KMS-11 (cell line): ENCODE data around the gene GRHL1.

Experiments used
- H2AFZ ChIP-seq: fragments of 200-600 bp; sonication (generic); 2 replicates; pipeline ENCODE4 v1.6.1; 2016; ENCODE audit warnings: antibody characterized with exemption, mixed run types, low read depth
- H3K27ac ChIP-seq: fragments of 200-600 bp; sonication (generic); 2 replicates; pipeline ENCODE4 v1.6.1; 2016; ENCODE audit warnings: mild to moderate bottlenecking, mixed run types
- H3K27me3 ChIP-seq: fragments of 200-600 bp; sonication (generic); 2 replicates; pipeline ENCODE4 v1.6.1; 2017; ENCODE audit warnings: mild to moderate bottlenecking, low read depth, mixed run types, moderate library complexity; ENCODE audit not compliant: insufficient read depth
- H3K36me3 ChIP-seq: fragments of 200-600 bp; sonication (generic); 2 replicates; pipeline ENCODE4 v1.6.1; 2017; ENCODE audit warnings: mild to moderate bottlenecking, mixed run types; ENCODE audit not compliant: insufficient read depth
- H3K4me1 ChIP-seq: fragments of 200-600 bp; sonication (generic); 2 replicates; pipeline ENCODE4 v1.6.1; 2016; ENCODE audit warnings: mild to moderate bottlenecking, low read depth, mixed run types; ENCODE audit not compliant: poor library complexity, severe bottlenecking
- H3K4me2 ChIP-seq: fragments of 200-600 bp; sonication (generic); 2 replicates; pipeline ENCODE4 v1.7.0; 2016; ENCODE audit warnings: mild to moderate bottlenecking, mixed run types
- H3K4me3 ChIP-seq: fragments of 200-600 bp; sonication (generic); IDR thresholded peaks from 2 replicates; pipeline ENCODE4 v1.6.1; 2017; ENCODE audit warnings: low read depth, low read length, mixed read lengths; ENCODE audit not compliant: insufficient read depth
- H3K79me2 ChIP-seq: fragments of 200-600 bp; sonication (generic); 2 replicates; pipeline ENCODE4 v1.6.1; 2016; ENCODE audit warnings: low read depth, mixed run types; ENCODE audit not compliant: insufficient read depth
- H3K9ac ChIP-seq: fragments of 200-600 bp; sonication (generic); 2 replicates; pipeline ENCODE4 v1.6.1; 2016; ENCODE audit warnings: mild to moderate bottlenecking, mixed run types
- H4K20me1 ChIP-seq: fragments of 200-600 bp; sonication (generic); 2 replicates; pipeline ENCODE4 v1.6.1; 2016; ENCODE audit warnings: mild to moderate bottlenecking, mixed run types; ENCODE audit not compliant: insufficient read depth
- CTCF ChIP-seq: fragments of 200-600 bp; sonication (generic); conservative IDR thresholded peaks from 2 replicates; pipeline ENCODE4 v1.6.1; 2017; ENCODE audit warnings: low read depth, mild to moderate bottlenecking, antibody characterized with exemption, low read length, moderate library complexity, mixed read lengths

The GRHL1 gene

GRCh38 chr2:9966491-9967022 lies 15.1 kb downstream of the GRHL1 start:
- Histone ChIP-seq H2AFZ (no peak overlapping the region), H4K20me1 (no peaks in the 10 kb centered on the region), H3K4me1 (peaks cover 12% of the 10 kb centered on the region), H3K27me3 (no peaks in the 10 kb centered on the region), H3K79me2 (no peaks in the 10 kb centered on the region), H3K9ac (no peak overlapping the region), H3K27ac (no peak overlapping the region), H3K4me2 (no peak overlapping the region), H3K4me3 (no peak overlapping the region), H3K36me3 (0 out of 2 replicates have a peak, but pooled peaks cover 3% of the 10 kb centered on the region)
- no peak for TF ChIP-seq CTCF

GRCh38 chr2:9967053-9967775 lies 15.7 kb downstream of the GRHL1 start:
- Histone ChIP-seq H3K4me1 (peaks cover 12% of the 10 kb centered on the region), H2AFZ (no peak overlapping the region), H3K4me2 (no peak overlapping the region), H3K79me2 (no peaks in the 10 kb centered on the region), H3K36me3 (0 out of 2 replicates have a peak, but pooled peaks cover 3% of the 10 kb centered on the region), H3K9ac (no peak overlapping the region), H3K4me3 (no peak overlapping the region), H4K20me1 (no peaks in the 10 kb centered on the region), H3K27ac (no peak overlapping the region), H3K27me3 (no peaks in the 10 kb centered on the region)
- TF ChIP-seq CTCF, result no peak

- no peak overlapping the region for H2AFZ ChIP-seq
- H4K20me1 ChIP-seq, result no peaks in the 10 kb centered on the region
- H3K27me3 ChIP-seq, result no peaks in the 10 kb centered on the region
- TF ChIP-seq CTCF, result no peak
- no peak overlapping the region for H3K27ac ChIP-seq
- no peaks in the 10 kb centered on the region for H3K79me2 ChIP-seq
- H3K4me3 ChIP-seq, result no peak overlapping the region
- H3K9ac ChIP-seq, result no peak overlapping the region
- H3K4me2 ChIP-seq, result no peak overlapping the region
- peaks cover 12% of the 10 kb centered on the region for H3K4me1 ChIP-seq
- H3K36me3 ChIP-seq, result 0 out of 2 replicates have a peak, but pooled peaks cover 3% of the 10 kb centered on the region
Observed at GRCh38 chr2:9968553-9969497, 17.3 kb downstream of the GRHL1 start.

GRCh38 chr2:9970200-9971044 lies 18.9 kb downstream of the GRHL1 start:
- Histone ChIP-seq H3K4me2 (no peak overlapping the region), H3K4me1 (peaks cover 5% of the 10 kb centered on the region), H3K36me3 (no peaks in the 10 kb centered on the region), H3K27me3 (no peaks in the 10 kb centered on the region), H3K79me2 (no peaks in the 10 kb centered on the region), H2AFZ (no peak overlapping the region), H3K27ac (no peak overlapping the region), H3K9ac (no peak overlapping the region), H4K20me1 (no peaks in the 10 kb centered on the region), H3K4me3 (no peak overlapping the region)
- TF ChIP-seq CTCF, result no peak
